Fibroblast of peridontal ligament (primary cell): ENCODE measurements around the gene TBX19.

ENCODE experiments used
- DNase-seq: peaks from one replicate; pipeline ENCODE4 v3.0.0-alpha.2; 2010; ENCODE audit errors: extremely low read depth

Gene TBX19

GRCh38 chr1:168360151-168361021, 79.7 kb downstream of the TBX19 start:
- no peak for DNase-seq

- DNase-seq = no peak
Measured at GRCh38 chr1:168361252-168361651, 80.6 kb downstream of the TBX19 start.

GRCh38 chr1:168362991-168363390, 82.3 kb downstream of the TBX19 start:
- DNase-seq = no peak
